Occipital lobe (tissue), 2 donors: Measurements from ENCODE around the gene FAM227B. TPM values are rescaled to one million over a fixed set of nuclear protein-coding genes. Genes with fewer than 3 reads are reported as not detected.
"Not testable (repeated sequence)": the region's sequence is repeated elsewhere in the genome, so short reads cannot be mapped to it uniquely, and the experiment has no call there.

Experiments
- DNase-seq: peaks from one replicate; lab custom pipeline; 2025; lab: John Stamatoyannopoulos, UW
- total RNA-seq: library from RNA; depleted of rRNA; stranded (reverse); fragments of >200 nt; gene quantifications from one replicate; pipeline ENCODE4 v1.2.3, GENCODE V29; 2014

FAM227B gene, protein sequence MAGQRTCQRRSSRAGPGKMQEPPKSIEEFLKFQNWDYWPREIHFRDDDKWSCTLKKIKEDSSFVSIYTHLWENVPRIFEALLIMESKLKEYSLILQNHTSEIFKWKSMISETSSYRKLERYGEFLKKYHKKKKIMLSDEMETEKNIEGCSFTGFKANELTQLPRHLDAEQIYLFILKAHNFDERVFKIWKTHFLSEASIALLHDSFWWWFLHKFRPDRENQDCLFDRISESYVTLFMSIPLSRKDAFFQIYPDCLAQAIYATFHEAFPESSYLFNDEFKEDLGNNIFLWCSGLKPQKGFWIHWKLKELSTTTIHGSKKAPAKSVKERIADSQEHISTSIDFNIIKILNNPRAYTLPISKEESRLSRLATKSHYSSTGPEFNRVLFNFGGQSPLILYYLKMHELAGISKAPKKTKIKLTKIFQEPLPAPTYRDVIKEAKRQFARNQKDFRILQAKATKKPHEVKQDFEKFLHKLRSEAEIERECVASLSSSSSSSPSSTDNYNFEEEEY
- 7.3 TPM for total RNA-seq

DNA sequence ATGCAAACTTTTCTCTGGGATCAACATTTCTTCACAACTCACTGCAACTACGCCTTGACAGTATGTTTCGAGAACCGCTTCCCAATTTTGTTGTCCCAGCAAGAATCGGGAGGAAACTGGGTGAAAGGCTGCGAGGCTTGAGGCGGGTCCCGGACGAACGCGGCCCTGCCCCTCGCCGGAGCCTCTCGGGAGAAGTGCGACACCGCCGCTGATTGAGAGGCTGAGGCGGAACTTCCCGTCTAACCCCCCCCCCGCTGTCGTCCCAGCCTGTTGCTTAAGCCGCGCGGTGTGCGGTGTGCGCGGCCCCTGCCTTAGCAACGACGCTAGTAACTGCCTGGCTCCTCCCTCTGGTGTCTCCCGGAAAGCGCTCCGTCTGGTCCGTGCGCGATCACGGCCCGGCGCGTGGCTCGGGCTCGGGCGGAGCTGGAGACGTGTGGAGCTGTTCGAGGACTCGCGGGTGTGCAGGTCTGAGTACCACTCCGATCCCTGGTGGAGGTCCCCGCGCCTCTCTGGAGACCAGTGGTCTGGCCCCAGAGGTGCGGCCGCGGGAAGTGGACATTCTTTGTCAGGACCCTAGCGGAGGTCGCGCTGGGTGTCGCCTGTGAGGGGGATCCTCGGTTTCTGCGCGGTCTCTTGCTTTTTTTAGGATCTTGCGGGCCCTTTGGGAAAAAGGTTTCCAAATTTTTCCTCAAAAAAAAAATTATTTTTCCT, at the start of gene FAM227B, which contains the start of gene DTWD1:
Gene FAM227B, minus strand, starts transcription at position 161 of the 711 bp plus-strand sequence. CDS start 5,647 bp downstream, outside the sequence.
Gene DTWD1, plus strand, starts transcription at position 391 of the 711 bp plus-strand sequence. CDS start 4,120 bp downstream, outside the sequence.
- DNase-seq: peak; percentile 96

DNA sequence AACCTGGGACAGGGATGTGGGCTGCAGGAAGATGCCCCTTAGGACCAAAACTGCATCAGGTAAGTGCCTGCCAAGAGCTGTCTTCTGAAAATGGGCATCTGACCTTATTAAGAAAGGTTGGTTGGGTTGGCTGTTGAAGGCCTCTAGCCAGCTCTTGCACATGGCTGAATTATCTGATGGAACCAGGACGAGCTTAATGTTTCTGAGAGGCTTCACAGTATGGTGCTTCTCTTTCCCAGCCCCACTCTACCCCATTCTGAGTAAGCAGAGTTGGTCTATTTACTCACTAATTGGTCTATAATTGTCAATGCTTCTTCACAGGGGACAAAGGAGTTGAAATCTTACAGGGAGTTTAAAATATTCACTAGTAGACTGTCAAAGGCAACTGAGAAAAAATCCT, 48.7 kb upstream of the FAM227B start:
- DNase-seq: no peak

DNA sequence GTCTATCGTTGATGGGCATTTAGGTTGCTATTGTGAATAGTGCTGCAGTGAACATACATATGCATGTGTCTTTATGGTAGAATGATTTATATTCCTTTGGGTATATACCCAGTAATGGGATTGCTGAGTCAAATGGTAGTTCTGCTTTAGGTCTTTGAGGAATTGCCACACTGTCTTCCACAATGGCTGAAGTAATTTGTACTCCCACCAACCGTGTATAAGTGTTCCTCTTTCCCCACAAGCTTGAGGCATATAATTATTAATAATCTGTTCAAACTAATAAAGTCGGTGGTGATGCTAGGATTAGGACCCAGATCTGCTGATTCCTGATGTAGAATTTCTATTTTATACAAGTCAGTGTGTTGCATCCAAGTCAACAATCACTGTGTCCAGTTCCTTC, 45.9 kb upstream of the FAM227B start:
- not testable (repeated sequence) for DNase-seq

DNA sequence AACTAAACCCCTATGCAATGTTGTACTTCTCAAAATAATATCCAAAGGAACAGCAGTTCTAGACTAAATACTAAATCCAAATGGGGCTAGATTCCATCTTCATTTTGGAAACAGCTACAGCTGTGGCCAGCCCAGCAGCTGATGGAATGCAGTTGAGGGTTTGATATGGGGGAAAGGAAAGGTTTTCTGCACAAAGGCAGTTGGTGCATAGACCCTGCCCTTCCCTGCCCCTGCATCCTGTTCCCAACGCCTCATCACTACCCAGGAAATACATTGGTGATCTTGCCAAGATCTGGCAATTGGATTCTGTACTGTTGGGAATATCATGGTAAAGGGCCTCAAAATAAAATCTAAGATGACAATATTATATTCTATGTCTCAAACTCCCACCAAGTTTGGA, 44.1 kb upstream of the FAM227B start:
- no peak for DNase-seq

DNA sequence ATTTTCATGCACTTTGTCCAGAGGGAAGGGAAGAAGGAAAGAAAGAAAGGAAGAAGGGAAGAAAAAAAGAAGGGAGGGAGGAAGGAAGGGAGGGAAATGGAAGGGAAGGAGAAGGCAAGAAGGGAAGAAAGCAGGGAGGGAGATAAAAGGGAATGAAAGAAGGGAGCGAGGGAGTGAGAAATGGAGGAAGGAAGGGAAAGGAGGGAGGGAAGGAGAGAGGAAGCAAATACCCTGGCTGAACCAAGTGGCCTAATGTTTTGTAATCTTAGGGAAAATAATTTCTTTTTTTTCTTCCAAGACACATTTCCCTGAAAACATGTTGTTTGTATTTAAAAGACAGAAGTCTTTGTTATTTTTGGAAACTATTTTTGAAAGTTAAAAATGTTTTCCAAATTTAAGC, 36.1 kb upstream of the FAM227B start:
- DNase-seq: no peak

DNA sequence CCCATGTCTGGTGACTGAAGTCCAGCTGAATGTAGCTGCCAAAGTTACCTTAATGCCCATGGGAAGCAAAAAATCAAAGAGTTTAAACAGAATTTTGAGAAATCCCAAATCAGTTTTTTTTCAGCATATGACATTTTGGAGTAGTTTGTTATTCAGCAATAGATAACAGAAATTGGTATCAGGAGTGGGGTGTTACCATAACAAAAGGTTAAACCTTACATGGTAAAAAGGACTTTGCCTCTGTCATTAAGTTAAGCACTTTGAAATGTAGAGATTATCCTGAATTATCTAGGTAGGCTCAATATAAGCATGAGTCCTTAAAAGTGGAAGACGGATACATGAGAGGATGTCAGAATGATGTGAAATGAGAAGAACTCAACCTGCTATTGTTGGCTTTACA, 32.3 kb upstream of the FAM227B start:
- DNase-seq: no peak

DNA sequence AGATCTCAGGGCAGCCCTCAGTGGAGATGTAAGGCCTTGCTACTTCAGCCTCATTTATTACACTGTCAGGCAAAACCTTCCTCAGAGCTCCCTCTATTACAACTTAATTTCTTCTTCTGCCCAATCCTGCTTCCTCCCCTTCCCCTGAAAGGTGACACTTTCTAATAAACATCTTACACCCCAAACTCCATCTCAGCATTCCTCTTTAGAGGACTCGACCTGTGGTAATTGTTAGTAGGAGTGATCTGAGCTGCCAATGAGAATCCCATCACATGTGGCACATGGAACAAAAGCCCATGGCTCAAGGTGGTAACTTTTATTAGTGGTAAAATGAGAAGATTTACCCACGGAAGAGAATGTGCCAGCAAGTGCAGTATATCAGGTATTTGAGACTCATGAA, 30.1 kb upstream of the FAM227B start:
- no peak for DNase-seq

DNA sequence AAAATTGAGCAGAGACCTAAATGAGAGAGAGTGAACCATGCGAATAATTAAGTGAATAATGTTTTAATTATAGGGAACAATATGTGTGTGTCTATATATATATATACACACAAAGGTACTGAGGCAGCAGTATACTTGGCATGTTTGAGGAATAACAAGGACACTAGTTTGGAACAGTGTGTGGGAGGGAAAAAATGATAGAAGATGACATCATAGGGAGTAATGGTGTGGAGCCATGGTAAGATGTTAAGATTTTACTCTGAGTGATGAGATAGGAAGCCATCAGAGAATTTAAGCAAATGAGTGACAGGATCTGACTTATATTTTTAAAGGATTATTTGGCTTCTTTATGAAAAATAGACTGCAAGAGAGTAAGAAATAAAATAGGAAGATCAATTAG, 29.4 kb upstream of the FAM227B start:
- no peak for DNase-seq

DNA sequence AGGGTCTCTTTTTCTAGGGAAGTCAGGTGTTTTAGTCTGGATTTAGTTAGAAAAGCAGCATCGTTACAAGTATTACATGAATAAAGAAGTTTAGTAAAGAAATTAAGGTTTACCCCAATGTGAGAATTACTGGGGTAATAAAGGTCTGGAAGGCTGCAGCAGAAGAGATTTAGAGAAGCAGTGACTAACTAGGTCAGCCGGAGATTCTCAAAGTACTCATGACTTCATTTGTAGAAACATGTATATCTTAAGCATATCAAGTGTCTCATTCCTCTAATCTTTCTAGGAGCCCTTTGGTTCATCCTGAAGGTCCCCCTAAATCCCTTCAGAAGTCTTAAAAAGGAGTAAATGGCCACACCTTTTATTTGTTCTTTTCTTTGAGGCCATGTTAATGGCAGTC, 26.3 kb upstream of the FAM227B start:
- DNase-seq: no peak

DNA sequence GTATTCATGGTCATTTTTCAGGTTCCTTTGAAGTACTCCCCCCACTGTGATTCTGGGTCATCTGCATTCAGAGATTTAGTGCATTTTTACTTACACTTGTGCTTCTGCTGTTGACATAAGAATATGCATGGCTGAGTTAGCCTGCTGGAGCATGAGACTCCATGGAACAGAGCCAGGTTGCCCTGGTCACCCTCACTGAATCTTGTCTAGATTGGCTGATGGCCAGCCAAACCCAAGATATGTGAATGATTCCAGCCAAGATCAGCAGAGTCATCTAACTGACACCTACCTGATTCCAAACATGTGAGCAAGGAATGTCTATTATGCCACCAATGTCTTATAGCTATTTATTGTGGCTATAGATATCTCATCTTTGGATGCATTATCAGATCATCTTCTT, 25.3 kb upstream of the FAM227B start:
- DNase-seq: no peak

DNA sequence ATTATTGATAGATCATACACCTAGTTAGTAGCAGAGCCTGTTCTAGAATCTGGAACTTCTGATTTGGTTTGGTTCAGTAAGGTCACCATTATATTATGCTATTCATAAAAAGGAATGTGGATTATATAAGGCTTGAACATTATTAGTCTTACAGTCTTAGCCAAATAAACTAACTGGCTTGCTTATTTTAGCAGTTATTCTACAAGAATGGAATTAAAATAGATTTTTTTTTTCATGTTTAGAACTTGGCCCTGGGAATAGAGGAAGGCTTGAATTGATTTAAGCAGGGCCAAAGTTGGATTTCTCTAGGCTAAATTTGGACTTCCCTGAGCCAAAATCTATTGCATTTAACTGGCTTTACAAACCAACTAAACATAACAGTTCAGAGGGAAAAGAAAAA, 24.7 kb upstream of the FAM227B start:
- no peak for DNase-seq

DNA sequence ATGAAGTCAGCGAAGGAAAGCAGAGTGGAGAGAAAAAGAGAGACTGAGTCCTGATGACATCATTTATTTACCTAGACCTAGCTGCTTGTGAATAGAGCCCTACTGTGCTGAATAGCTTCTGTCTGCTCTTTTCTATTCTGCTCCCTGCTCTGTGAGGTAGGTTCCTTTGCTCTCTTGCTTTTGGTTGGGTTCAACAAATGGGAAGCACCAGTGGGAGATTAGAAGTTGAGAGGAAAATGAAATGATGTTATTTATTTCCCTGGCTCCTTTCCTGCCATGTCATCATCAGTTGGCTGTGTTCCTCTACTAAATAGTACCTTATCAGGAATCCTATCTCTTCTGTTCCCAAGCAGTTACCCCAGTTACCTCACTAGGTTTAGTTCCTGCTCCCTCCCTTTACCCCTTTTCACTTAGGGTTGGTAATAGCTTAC, 23.8 kb upstream of the FAM227B start:
- DNase-seq: no peak

DNA sequence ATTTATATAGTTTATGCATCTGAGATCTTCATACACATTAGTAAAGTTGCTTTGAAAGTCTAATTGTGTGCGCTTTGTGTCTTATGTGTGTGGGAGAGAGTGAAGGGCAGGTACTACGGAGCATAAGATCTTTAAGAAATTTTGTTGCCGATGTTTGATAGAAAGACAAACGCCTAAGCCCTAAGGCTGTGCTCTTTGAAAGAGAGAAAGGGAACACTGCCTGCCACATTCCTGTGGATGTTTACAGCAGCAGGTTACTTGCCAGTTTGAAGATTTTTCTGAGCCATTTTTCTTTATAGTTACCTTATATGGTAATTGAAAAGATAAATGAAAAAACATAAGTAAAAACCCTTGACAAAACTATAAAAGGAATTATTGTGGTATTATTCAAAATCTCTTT, 17.2 kb upstream of the FAM227B start:
- DNase-seq: no peak

DNA sequence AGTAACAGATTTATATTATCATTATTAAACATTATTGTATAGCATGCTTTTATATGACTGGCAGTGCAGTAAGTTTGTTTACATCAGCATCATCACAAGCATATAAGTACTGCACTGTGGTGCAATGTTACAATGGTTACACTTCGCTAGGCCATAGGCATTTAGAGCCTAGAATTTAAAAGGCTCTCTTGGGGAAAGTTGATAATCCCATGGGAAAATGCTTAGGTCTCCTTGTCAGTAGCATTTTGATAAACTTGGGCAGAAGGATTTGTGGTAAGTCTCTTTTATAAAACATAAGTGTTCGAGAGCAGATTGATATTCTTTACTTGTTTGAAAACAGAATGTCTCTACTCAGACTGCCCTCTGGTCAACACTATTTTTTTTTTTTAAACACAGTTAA, 7.8 kb upstream of the FAM227B start:
- DNase-seq: no peak

DNA sequence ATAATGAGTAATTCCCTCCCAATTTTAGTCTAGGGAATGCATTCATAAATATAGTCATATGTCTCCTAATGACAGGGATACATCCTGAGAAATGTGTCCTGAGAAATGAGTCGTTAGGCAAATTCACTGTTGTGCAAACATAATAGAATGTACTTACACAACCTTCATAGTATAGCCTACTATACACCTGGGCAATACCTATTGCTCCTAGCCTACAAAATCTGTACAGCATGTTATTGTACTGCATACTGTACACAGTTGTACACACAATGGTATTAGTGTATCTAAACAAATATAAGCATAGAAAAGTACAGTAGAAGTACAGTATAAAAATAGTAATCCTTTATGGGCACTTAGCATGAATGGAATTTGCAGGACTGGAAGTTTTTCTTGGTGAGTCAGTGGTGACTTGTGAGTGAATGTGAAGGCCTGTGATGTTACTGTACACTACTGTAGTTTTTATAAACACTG, 6.8 kb upstream of the FAM227B start:
- no peak for DNase-seq

DNA sequence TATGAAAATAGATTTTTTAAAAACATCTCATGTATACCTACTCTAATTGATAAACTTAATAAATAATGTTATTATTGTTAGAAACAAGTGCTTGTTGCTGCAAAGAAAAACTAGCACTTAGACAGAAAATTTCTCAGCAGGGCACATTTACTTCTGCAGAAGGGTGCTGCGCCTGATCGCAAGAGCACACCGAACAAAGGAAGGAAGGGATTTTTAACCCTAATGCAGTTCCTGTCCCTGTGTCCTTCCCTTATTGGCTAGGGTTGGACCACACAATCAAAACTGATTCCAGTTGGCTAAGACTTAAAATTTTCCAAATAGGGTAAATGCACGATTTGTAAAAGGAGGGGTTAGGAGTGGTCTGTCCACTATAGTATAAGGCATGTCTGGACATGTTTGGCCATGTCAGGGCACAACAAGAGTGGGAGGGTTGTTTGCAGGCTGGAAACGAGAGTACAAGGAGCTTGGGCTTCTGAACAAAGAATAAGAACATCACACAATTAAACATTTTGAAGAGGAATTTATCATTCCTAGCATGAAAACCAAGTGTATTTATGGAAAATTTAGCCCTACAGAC, 4.9 kb upstream of the FAM227B start:
- no peak for DNase-seq

DNA sequence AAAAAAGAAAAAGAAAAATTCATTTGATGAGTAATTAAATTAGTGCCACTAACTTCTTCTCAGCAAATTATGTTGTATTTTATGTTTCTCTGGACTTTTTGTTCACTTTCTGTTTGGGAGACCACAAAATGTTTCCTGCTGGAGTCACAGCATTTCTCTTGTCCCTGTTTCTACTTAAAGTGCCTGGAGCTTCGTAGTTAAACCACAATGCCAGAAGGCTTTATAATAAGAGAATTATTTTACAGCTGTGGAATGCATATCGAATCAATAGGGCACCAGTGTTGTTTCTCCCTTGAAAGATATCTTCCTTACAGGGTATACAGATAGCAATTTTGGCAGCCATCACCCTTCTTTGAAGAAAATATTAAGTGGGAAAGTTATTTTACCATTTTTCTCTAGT, 3.4 kb upstream of the FAM227B start:
- no peak for DNase-seq

DNA sequence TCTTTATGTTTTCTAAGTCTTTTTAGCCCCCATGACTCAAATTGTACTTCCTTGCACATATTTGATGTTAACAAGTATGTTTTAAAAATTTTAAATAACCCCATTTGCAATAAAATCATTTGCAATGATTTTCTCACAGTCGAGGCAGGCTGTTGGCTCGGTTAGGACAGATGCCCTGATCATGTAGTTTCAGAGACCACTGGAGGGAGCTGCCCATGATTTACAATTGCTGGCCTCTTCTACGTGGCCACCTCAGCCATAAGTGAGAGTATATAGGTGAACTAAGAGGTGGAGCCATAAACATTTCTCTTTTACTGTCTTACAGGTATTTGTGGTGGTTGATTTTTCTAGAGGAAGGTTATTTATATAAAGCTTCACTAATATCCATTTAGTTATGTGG, 1.9 kb upstream of the FAM227B start:
- no peak for DNase-seq

DNA sequence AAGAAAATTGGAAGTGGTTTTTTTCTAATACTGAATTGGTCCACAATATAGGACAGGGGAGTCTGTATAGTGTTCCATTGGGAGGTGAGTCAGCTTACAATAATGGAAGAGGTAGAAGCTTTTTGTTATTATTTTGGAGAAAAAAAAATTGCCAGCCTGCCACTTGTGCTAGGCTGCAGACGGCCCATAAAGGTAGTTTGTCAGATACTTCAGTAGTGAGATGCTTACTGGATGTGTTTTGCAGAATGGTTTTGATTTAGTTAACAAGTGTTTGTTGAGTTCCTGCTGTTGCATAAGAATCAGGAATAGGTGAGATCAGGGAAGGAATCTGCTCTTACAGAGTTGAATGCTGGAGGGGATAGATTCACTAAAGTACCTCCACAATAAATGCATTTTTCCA, 1.3 kb upstream of the FAM227B start:
- DNase-seq: no peak

DNA sequence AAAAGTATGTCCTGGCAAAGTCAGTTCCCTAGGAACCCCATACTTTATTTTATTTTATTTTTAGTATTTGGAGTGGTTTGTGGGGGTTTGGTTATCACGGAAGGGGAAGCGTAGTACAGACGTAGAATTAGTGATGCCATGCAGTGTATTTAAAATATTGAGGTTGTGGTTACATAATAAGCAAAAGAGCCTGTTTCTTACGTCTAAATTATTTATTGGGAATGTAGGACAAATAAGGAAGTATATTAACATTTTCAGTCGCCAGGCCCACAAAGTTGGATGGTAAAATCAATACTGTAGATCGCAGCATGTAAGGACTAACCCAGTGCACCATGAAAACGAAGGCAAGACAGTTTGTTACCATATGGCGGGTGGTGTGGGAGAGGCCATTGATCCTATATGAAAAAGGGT, 788 bp upstream of the FAM227B start:
- DNase-seq: no peak

DNA sequence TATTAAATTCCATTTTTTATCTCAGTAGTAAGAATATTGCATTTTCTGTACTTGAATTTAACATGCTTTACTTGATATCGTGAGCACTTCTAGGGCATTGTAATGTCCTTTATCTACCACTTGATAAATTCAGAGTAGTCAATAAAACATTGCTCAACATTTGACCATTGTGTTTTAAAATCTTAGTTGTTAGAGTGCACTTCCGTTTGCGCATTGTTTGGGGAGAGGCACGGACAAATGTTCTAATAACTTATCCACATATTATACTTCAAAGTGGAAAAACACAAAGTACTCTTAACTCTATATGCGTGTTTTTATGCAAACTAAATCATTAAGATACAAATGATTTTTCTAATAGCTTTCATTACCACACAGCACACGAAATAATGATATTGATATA, 419 bp downstream of the FAM227B start:
- DNase-seq: no peak

DNA sequence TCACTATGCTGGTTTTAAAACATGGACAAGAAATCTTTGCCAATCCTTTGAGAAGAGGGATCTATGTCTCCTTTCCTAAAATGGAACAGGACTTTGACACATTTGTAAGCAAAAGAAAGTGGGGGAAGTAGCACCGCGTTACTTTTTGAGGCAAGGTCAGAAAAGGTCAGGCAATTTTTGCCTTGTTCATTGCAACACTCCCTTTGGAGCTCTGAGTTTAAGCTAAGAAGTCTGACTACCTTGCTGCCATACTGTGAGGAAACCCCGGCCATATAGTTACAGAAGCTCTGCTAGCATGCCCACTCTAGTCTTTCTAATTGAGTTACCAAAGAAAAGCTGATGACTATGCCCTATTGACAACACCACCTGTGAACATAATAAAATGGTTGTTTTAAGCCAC, 1.4 kb downstream of the FAM227B start:
- no peak for DNase-seq
